K562 (cell line): Measurements from ENCODE around the gene MEX3D. TPM values are rescaled to one million over a fixed set of nuclear protein-coding genes. Genes with fewer than 3 reads are reported as not detected.

Source experiments
- BRF1 ChIP-seq: IDR thresholded peaks from 3 replicates; pipeline ENCODE4 v1.6.1; 2011; ENCODE audit warnings: borderline replicate concordance, mild to moderate bottlenecking; ENCODE audit not compliant: insufficient read length; ENCODE audit errors: extremely low read depth
- C11orf30 ChIP-seq: fragments of 450-650 bp; IDR thresholded peaks from 2 replicates; pipeline ENCODE4 v1.6.1; 2016; ENCODE audit warnings: low read depth, mild to moderate bottlenecking
- DACH1 ChIP-seq: fragments of 450-650 bp; IDR thresholded peaks from 2 replicates; pipeline ENCODE4 v1.6.1; 2018; ENCODE audit not compliant: partially characterized antibody
- ETV6 ChIP-seq, 3 experiments: fragments of 150-350 bp in 1 of 3; sonication (generic) in 1 of 3; formaldehyde crosslinking in 1 of 3; IDR thresholded peaks; 2 replicates each; pipeline versions ENCODE4 v1.6.1 to v1.8.0; 2014 to 2022; ENCODE audit warnings: borderline replicate concordance in 2 of 3, low read depth in 2 of 3, antibody characterized with exemption in 1 of 3, low read length in 1 of 3, mild to moderate bottlenecking in 1 of 3, missing genetic modification reagents in 1 of 3
- FOXK1 ChIP-seq: sonication (generic); formaldehyde crosslinking; IDR thresholded peaks from 2 replicates; pipeline ENCODE4 v1.8.0; 2022; ENCODE audit warnings: missing genetic modification reagents, mild to moderate bottlenecking, borderline replicate concordance
- HDAC2 ChIP-seq: fragments of 450-650 bp; IDR thresholded peaks from 2 replicates; pipeline ENCODE4 v1.6.1; 2016; ENCODE audit warnings: mild to moderate bottlenecking
- HDAC8 ChIP-seq: fragments of 450-650 bp; IDR thresholded peaks from 2 replicates; pipeline ENCODE4 v1.6.1; 2016; ENCODE audit warnings: mild to moderate bottlenecking, missing genetic modification characterization, moderate library complexity, missing compliant biosample characterization
- ILK ChIP-seq: fragments of 450-650 bp; IDR thresholded peaks from 2 replicates; pipeline ENCODE4 v1.6.1; 2016; ENCODE audit warnings: missing genetic modification characterization, low read depth, mild to moderate bottlenecking, missing compliant biosample characterization, moderate library complexity, borderline replicate concordance
- MNT ChIP-seq, 2 experiments: fragments of 450-650 bp; conservative IDR thresholded peaks; 2 replicates each; pipeline ENCODE4 v1.6.1; 2017; ENCODE audit warnings: mild to moderate bottlenecking in 2 of 2, moderate library complexity in 2 of 2
- NEUROD1 ChIP-seq: fragments of 150-350 bp; IDR thresholded peaks from 2 replicates; pipeline ENCODE4 v1.6.1; 2014; ENCODE audit warnings: borderline replicate concordance, low read length, low read depth; ENCODE audit not compliant: partially characterized antibody
- NRF1 ChIP-seq, 2 experiments: fragments of 450-650 bp; IDR thresholded peaks in 1 of 2; conservative IDR thresholded peaks in 1 of 2; 2 replicates each; pipeline ENCODE4 v1.6.1; 2014; ENCODE audit warnings: mild to moderate bottlenecking in 2 of 2
- PKNOX1 ChIP-seq: fragments of 450-650 bp; IDR thresholded peaks from 2 replicates; pipeline ENCODE4 v1.6.1; 2016
- POLR2A ChIP-seq: fragments of 450-650 bp; conservative IDR thresholded peaks from 2 replicates; pipeline ENCODE4 v1.6.1; 2016
- SRSF7 ChIP-seq: fragments of 200-400 bp; formaldehyde crosslinking; optimal IDR thresholded peaks from 2 replicates; pipeline ENCODE3; 2017; ENCODE audit warnings: mild to moderate bottlenecking, low read depth, low read length
- TEAD1 ChIP-seq, 2 experiments: fragments of 450-650 bp in 1 of 2; sonication (generic) in 1 of 2; formaldehyde crosslinking; IDR thresholded peaks; 2 replicates each; pipeline versions ENCODE4 v1.4.0 to v1.8.0; 2020 to 2022; ENCODE audit warnings: mild to moderate bottlenecking in 2 of 2, missing genetic modification reagents in 1 of 2
- ZNF133 ChIP-seq: fragments of 250-450 bp; sonication (Bioruptor Pico); IDR thresholded peaks from 2 replicates; pipeline ENCODE4 v1.4.0; 2020; ENCODE audit warnings: mild to moderate bottlenecking
- ZNF165 ChIP-seq: fragments of 250-450 bp; sonication (Bioruptor Pico); IDR thresholded peaks from 2 replicates; pipeline ENCODE4 v1.4.0; 2020; ENCODE audit warnings: borderline replicate concordance
- ZNF197 ChIP-seq: fragments of 200-800 bp; sonication (Bioruptor generic); IDR thresholded peaks from 2 replicates; pipeline ENCODE4 v1.6.1; 2016; ENCODE audit warnings: low read depth, missing genetic modification characterization, missing compliant biosample characterization
- ZNF41 ChIP-seq: fragments of 250-450 bp; sonication (Bioruptor Pico); conservative IDR thresholded peaks from 2 replicates; pipeline ENCODE4 v1.4.0; 2020; ENCODE audit warnings: mild to moderate bottlenecking
- ZNF778 ChIP-seq: fragments of 450-650 bp; formaldehyde crosslinking; IDR thresholded peaks from 2 replicates; pipeline ENCODE4 v1.4.0; 2020; ENCODE audit warnings: mild to moderate bottlenecking, moderate library complexity
- polyA plus RNA-seq, 8 experiments: library from polyadenylated mRNA; depleted of rRNA in 4 of 8; stranded (reverse) in 5 of 8; unstranded in 3 of 8; fragments of >200 nt; fragmentation: Nextera tagmentation in 2 of 8; fragmentation: Illumina TruSeq in 1 of 8; extraction: Ambion mirVana in 2 of 8; extraction: Trizol in 1 of 8; gene quantifications; 2 replicates each; pipeline versions ENCODE4 v1.2.1 to v1.2.3, GENCODE V29; 2011 to 2014; ENCODE audit warnings: inconsistent platforms in 1 of 8, missing spikeins in 1 of 8
- total RNA-seq, 7 experiments: library from RNA; depleted of rRNA in 6 of 7; stranded (reverse); fragments of >200 nt in 6 of 7; fragmentation: Illumina TruSeq in 2 of 7; extraction: Trizol in 2 of 7; gene quantifications; 2 replicates each; pipeline versions ENCODE4 v1.2.1 to v1.2.3, GENCODE V29; 2011 to 2021; ENCODE audit warnings: low replicate concordance in 1 of 7
- TF ChIP-seq, protein P1 (sequence below): IDR thresholded peaks from 2 replicates; pipeline ENCODE4 v1.6.1; 2011; ENCODE audit not compliant: insufficient read length; ENCODE audit errors: extremely low read depth
- TF ChIP-seq, protein P2 (sequence below): sonication (generic); formaldehyde crosslinking; IDR thresholded peaks from 2 replicates; pipeline ENCODE4 v1.5.0; 2020; ENCODE audit warnings: missing genetic modification reagents
- TF ChIP-seq, protein P3 (sequence below): sonication (generic); formaldehyde crosslinking; IDR thresholded peaks from 2 replicates; pipeline ENCODE4 v1.8.0; 2022; ENCODE audit warnings: missing genetic modification reagents, mild to moderate bottlenecking, borderline replicate concordance

MEX3D gene
- total and polyA plus RNA-seq, 9 of the 15 experiments (the other 6 are each of a cell fraction or from before 2014, with no cell fraction given) = 1.7 to 39.3 (median 5.7) TPM

- no peak for TF ChIP-seq C11orf30
- TF ChIP-seq NRF1 (conservative IDR thresholded peaks at IDR 0.05 in 1 of 2, IDR thresholded peaks at IDR 0.05 in 1 of 2) = no peak
- TF ChIP-seq, protein P1, sequence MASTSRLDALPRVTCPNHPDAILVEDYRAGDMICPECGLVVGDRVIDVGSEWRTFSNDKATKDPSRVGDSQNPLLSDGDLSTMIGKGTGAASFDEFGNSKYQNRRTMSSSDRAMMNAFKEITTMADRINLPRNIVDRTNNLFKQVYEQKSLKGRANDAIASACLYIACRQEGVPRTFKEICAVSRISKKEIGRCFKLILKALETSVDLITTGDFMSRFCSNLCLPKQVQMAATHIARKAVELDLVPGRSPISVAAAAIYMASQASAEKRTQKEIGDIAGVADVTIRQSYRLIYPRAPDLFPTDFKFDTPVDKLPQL = no peak
- TF ChIP-seq HDAC2 = peak; percentile 77; the same call in 1 of the 2 replicates
- TF ChIP-seq MNT (conservative IDR thresholded peaks at IDR 0.05) = peak in 1 of 2 experiments; percentile 44; a peak in 1 of 4 replicates
- TF ChIP-seq ILK (tag) = no peak
- TF ChIP-seq ZNF165 (CRISPR knock-in tag) = no peak
- peak in 1 of 2 experiments; percentile 49; a peak in 1 of 4 replicates for TF ChIP-seq TEAD1 (CRISPR knock-in tag; IDR thresholded peaks at IDR 0.05)
- TF ChIP-seq ZNF41 = no peak
- TF ChIP-seq, protein P2, sequence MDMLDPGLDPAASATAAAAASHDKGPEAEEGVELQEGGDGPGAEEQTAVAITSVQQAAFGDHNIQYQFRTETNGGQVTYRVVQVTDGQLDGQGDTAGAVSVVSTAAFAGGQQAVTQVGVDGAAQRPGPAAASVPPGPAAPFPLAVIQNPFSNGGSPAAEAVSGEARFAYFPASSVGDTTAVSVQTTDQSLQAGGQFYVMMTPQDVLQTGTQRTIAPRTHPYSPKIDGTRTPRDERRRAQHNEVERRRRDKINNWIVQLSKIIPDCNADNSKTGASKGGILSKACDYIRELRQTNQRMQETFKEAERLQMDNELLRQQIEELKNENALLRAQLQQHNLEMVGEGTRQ (CRISPR knock-in tag) = no peak
- TF ChIP-seq, protein P3, sequence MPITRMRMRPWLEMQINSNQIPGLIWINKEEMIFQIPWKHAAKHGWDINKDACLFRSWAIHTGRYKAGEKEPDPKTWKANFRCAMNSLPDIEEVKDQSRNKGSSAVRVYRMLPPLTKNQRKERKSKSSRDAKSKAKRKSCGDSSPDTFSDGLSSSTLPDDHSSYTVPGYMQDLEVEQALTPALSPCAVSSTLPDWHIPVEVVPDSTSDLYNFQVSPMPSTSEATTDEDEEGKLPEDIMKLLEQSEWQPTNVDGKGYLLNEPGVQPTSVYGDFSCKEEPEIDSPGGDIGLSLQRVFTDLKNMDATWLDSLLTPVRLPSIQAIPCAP (CRISPR knock-in tag) = no peak
- TF ChIP-seq ETV6 (IDR thresholded peaks at IDR 0.05; ENCODE audit: borderline replicate concordance in 1 of 2, low read depth in 2 of 2, low read length in 1 of 2) = no peak
- TF ChIP-seq ETV6 (CRISPR knock-in tag; IDR thresholded peaks at IDR 0.05; ENCODE audit: borderline replicate concordance) = no peak
- peak; percentile 49; the same call in 1 of the 2 replicates for TF ChIP-seq FOXK1 (CRISPR knock-in tag)
- TF ChIP-seq PKNOX1 = no peak
- no peak for TF ChIP-seq DACH1
- no peak for TF ChIP-seq ZNF778 (CRISPR knock-in tag)
- TF ChIP-seq POLR2A = no peak
- no peak for TF ChIP-seq BRF1
- peak; percentile 31 for TF ChIP-seq NEUROD1
- TF ChIP-seq SRSF7 = no peak
- no peak for TF ChIP-seq ZNF133 (CRISPR knock-in tag)
- no peak for TF ChIP-seq ZNF197 (CRISPR knock-in tag)
- TF ChIP-seq HDAC8 (tag) = no peak
These were observed 54.4 kb downstream of the MEX3D start (continued) for GRCh38 chr19:1513499-1514294.
